Small intestine (tissue), 7 donors: ENCODE measurements around the gene GDI2. TPM values are rescaled to one million over a fixed set of nuclear protein-coding genes. Genes with fewer than 3 reads are reported as not detected.
A peak's percentile ranks its signal among the peaks of the same experiment; 100 is the strongest.
"Not testable (repeated sequence)": the region's sequence is repeated elsewhere in the genome, so short reads cannot be mapped to it uniquely, and the experiment has no call there.

ENCODE experiments used
- DNase-seq, 2 donors: peaks; one replicate each; pipeline versions ENCODE4 v3.0.0 to v3.0.0-alpha.2; 2013
- FAIRE-seq: peaks from 2 replicates; lab custom pipeline; 2012; peaks lifted over from hg19 to GRCh38; lab: Jason Lieb, UNC
- H3K27ac ChIP-seq, 3 donors: one replicate each; pipeline ENCODE4 v1.5.1; 2013; ENCODE audit warnings: low read length in 2 of 3, mild to moderate bottlenecking in 2 of 3, control low read depth in 1 of 3, inconsistent platforms in 1 of 3, low read depth in 1 of 3, moderate library complexity in 1 of 3
- H3K27me3 ChIP-seq, 3 donors: one replicate each; pipeline ENCODE4 v1.6.1; 2013; ENCODE audit warnings: low read length in 3 of 3, inconsistent platforms in 1 of 3; ENCODE audit not compliant: control insufficient read depth in 3 of 3, insufficient read depth in 3 of 3
- H3K36me3 ChIP-seq, 3 donors: one replicate each; pipeline ENCODE4 v1.6.1; 2013; ENCODE audit warnings: low read length in 3 of 3, inconsistent platforms in 1 of 3, low read depth in 1 of 3, mild to moderate bottlenecking in 1 of 3, moderate library complexity in 1 of 3; ENCODE audit not compliant: control insufficient read depth in 3 of 3, insufficient read depth in 2 of 3
- H3K4me1 ChIP-seq, 3 donors: one replicate each; pipeline ENCODE4 v1.6.1; 2013; ENCODE audit warnings: low read length in 2 of 3, inconsistent platforms in 1 of 3, low read depth in 1 of 3, mild to moderate bottlenecking in 1 of 3, moderate library complexity in 1 of 3; ENCODE audit not compliant: control insufficient read depth in 3 of 3, insufficient read depth in 2 of 3
- H3K4me3 ChIP-seq, 3 donors: one replicate each; pipeline ENCODE4 v1.5.1; 2013; ENCODE audit warnings: low read length in 3 of 3, control low read depth in 1 of 3, inconsistent platforms in 1 of 3, low read depth in 1 of 3, mild to moderate bottlenecking in 1 of 3, moderate library complexity in 1 of 3
- H3K9me3 ChIP-seq, 2 donors: one replicate each; pipeline ENCODE4 v1.6.1; 2013; ENCODE audit warnings: low read depth in 1 of 2, low read length in 1 of 2; ENCODE audit not compliant: control insufficient read depth in 2 of 2, insufficient read depth in 1 of 2
- WGBS, 3 donors: extraction: QIAGEN DNeasy Blood & Tissue Kit; methylation state at CpG; one replicate each; pipeline ENCODE4 v1.1.7; 2013; 5-methylcytosine and 5-hydroxymethylcytosine counted together
- polyA plus RNA-seq, 4 donors: library from polyadenylated mRNA; stranded (reverse) in 3 of 4; unstranded in 1 of 4; fragments of 200-250 nt in 3 of 4; fragments of 120-200 nt in 1 of 4; gene quantifications; one replicate each; pipeline versions ENCODE4 v1.2.1 to v1.2.3, GENCODE V29; 2013
- donor health status: healthy with polysubstance abuse.
- donor health status: control.
- donor health status: control.
- donor health status: Bipolar disorder and iron deficiency.
- donor health status: healthy.

The GDI2 gene
- polyA plus RNA-seq, 4 donors = 226 to 322 (median 241) TPM

DNA sequence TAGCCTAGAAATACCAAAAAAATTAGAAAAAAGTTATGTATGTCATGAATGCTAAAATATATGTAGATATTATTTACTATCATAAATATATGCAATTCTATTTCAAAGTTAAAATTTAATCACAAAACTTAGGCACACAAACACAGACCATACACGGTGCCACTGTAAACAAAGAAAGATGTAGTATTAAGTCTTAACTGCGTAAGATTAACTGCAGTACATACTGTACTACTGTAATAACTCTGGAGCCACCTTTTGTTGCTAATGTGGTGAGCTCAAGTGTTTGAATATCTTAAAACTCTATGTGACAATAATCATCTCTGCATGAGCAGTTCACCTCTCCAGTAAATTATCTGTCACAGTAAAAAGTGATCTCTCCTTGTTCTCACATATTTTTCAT is 23.6 kb downstream of the GDI2 start:
- H3K9me3 ChIP-seq = peaks cover 0 to 2% of the 10 kb centered on the region in 2 donors
- FAIRE-seq (no peak), DNase-seq (no peak)
- H3K4me1 ChIP-seq = peaks cover 0 to 2% (median 0%) of the 10 kb centered on the region in 3 donors
- no peak overlapping the region for H3K27ac ChIP-seq
- H3K4me3 ChIP-seq = no peak overlapping the region
- peaks cover 7 to 57% (median 24%) of the 10 kb centered on the region in 3 donors for H3K36me3 ChIP-seq
- 64 to 78% (median 66%) methylated on average over 2 of the region's 2 CpGs for WGBS, 3 donors
- H3K27me3 ChIP-seq = no peaks in the 10 kb centered on the region

GRCh38 chr10:5788969-5789368 is 24.3 kb downstream of the GDI2 start:
- H3K36me3 ChIP-seq = peaks cover 9 to 60% (median 24%) of the 10 kb centered on the region in 3 donors
- H3K4me3 ChIP-seq = no peak overlapping the region
- H3K4me1 ChIP-seq = peaks cover 0 to 2% (median 0%) of the 10 kb centered on the region in 3 donors
- no peak for FAIRE-seq
- DNase-seq = no peak
- no peak overlapping the region for H3K27ac ChIP-seq
- H3K27me3 ChIP-seq = no peaks in the 10 kb centered on the region
- 78 to 88% (median 86%) methylated on average over 5 of the region's 5 CpGs for WGBS, 3 donors
- peaks cover 0 to 2% of the 10 kb centered on the region in 2 donors for H3K9me3 ChIP-seq

DNA sequence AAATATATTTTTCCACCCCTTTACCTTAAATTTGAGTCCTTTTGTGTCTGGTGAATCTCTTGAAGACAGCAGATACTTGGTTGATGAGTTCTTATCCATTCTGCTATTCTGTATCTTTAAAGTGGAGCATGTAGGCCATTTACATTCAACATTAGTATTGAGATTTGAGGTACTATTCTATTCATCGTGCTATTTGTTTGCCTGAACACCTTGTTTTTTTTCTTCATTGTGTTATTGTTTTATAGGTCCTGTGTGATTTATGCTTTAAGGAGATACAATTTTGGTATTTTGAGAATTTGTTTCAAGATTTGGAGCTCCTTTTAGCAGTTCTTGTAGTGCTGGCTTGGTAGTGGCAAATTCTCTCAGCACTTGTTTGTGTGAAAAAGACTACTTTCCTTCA is 29.9 kb downstream of the GDI2 start:
- peaks cover 6 to 41% (median 15%) of the 10 kb centered on the region in 3 donors for H3K36me3 ChIP-seq
- WGBS, 3 donors = 97 to 100% (median 99%) methylated on average over 1 of the region's 1 CpG
- FAIRE-seq = no peak

DNA sequence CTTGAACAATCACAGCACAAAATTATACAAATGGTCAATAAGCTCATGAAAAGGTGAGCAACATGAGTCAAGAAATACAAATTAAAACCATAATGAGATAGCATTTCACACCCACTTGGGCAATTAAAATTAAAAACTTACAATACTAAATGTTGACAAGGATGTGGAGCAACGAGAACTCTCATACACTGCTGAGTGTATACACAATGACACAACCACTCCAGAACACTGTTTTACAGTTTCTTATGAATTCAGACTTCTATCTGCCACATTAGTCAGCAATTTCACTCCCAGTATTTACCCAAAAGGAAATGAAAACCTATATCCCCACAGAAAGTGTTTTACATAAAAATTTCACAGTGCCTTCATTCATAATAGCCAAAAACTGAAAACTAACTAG is 31.1 kb downstream of the GDI2 start:
- peaks cover 6 to 38% (median 11%) of the 10 kb centered on the region in 3 donors for H3K36me3 ChIP-seq
- 80 to 89% (median 83%) methylated on average over 1 of the region's 1 CpG for WGBS, 3 donors
- no peak overlapping the region for H3K4me3 ChIP-seq
- H3K9me3 ChIP-seq = peaks cover 0 to 2% of the 10 kb centered on the region in 2 donors
- H3K27me3 ChIP-seq = no peaks in the 10 kb centered on the region
- no peak for DNase-seq
- H3K27ac ChIP-seq = no peak overlapping the region
- H3K4me1 ChIP-seq = peaks cover 0 to 2% (median 0%) of the 10 kb centered on the region in 3 donors
- FAIRE-seq = no peak

More for the DNA sequence above, 29.9 kb downstream of the GDI2 start:
- H3K9me3 ChIP-seq = peaks cover 0 to 2% of the 10 kb centered on the region in 2 donors
- H3K27me3 ChIP-seq = no peaks in the 10 kb centered on the region
- H3K4me3 ChIP-seq = no peak overlapping the region
- H3K27ac ChIP-seq = no peak overlapping the region
- no peak for DNase-seq
- peaks cover 0 to 2% (median 0%) of the 10 kb centered on the region in 3 donors for H3K4me1 ChIP-seq

DNA sequence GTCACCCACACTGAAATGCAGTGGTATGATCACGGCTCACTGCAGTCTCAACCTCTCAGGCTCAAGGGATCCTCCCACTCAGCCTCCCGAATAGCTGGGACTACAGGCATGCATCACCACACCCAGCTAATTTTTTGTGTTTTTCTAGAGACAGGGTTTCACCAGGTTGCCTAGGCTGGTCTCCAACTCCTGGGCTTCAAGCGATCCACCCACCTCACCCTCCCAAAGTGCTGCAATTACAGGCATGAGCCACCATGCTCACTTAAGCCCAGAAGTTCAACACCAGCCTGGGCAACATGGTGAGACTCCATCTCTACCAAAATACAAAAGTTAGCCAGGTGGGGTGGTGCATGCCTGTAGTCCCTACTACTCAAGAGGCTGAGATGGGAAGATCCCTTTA is 33.5 kb downstream of the GDI2 start:
- Histone ChIP-seq H3K4me3 (no peak overlapping the region), H3K27ac (no peak overlapping the region), H3K9me3 (no peaks in the 10 kb centered on the region), H3K27me3 (no peaks in the 10 kb centered on the region), H3K36me3 (peaks cover 7 to 44% (median 10%) of the 10 kb centered on the region in 3 donors), H3K4me1 (peaks cover 0 to 3% (median 0%) of the 10 kb centered on the region in 3 donors)
- FAIRE-seq (no peak), DNase-seq (no peak)
- 91 to 94% (median 92%) methylated on average over 3 of the region's 3 CpGs for WGBS, 3 donors

GRCh38 chr10:5777758-5778157 is 35.5 kb downstream of the GDI2 start:
- not testable (repeated sequence) for H3K9me3 ChIP-seq, H3K27me3 ChIP-seq, H3K4me1 ChIP-seq, H3K4me3 ChIP-seq, H3K27ac ChIP-seq, DNase-seq, FAIRE-seq
- peaks cover 4 to 47% (median 11%) of the 10 kb centered on the region in 3 donors for H3K36me3 ChIP-seq
- WGBS, 3 donors = 90 to 99% (median 97%) methylated on average over 3 of the region's 3 CpGs

DNA sequence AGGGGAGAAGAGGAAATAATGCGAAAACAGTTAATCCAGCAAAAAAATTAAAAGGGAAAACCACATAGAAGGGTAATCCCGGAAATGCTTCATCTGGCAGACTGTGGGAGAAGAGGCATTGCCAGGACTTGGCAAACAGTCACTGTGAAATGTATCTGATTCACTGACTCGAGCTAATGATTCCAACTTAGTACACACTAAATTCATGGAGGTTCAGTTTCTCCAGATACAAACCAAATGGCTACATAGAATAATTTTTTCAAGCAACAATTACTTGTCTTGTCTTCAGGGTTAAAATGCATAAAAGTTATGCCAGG is 36.4 kb downstream of the GDI2 start:
- H3K36me3 ChIP-seq = peaks cover 5 to 48% (median 11%) of the 10 kb centered on the region in 3 donors
- 57 to 81% (median 80%) methylated on average over 3 of the region's 3 CpGs for WGBS, 3 donors
- H3K27ac ChIP-seq = peak overlapping the region in 1 of 3 donors; percentile 35
- FAIRE-seq (no peak), DNase-seq (no peak)
- H3K4me3 ChIP-seq = no peak overlapping the region
- no peaks in the 10 kb centered on the region for H3K9me3 ChIP-seq
- H3K27me3 ChIP-seq = no peaks in the 10 kb centered on the region
- peaks cover 0 to 3% (median 0%) of the 10 kb centered on the region in 3 donors for H3K4me1 ChIP-seq

GRCh38 chr10:5776136-5776880 is 36.9 kb downstream of the GDI2 start:
- no peak for DNase-seq
- H3K27ac ChIP-seq = peak overlapping the region in 1 of 3 donors; percentile 55
- 79 to 94% (median 90%) methylated on average over 7 of the region's 7 CpGs for WGBS, 3 donors

More at GRCh38 chr10:5776136-5776880, 36.9 kb downstream of the GDI2 start:
- peaks cover 0 to 3% (median 0%) of the 10 kb centered on the region in 3 donors for H3K4me1 ChIP-seq
- H3K36me3 ChIP-seq = peaks cover 5 to 44% (median 11%) of the 10 kb centered on the region in 3 donors
- FAIRE-seq = no peak
- H3K4me3 ChIP-seq = no peak overlapping the region
- no peaks in the 10 kb centered on the region for H3K27me3 ChIP-seq
- H3K9me3 ChIP-seq = no peaks in the 10 kb centered on the region
